Measurements from ENCODE around the gene ID2. TPM values are rescaled to one million over a fixed set of nuclear protein-coding genes. Genes with fewer than 3 reads are reported as not detected.

Gene ID2
- total and polyA plus RNA-seq, 2 of the 13 experiments (the other 11 are each of a cell fraction or from before 2014, with no cell fraction given), result 214 to 719 TPM

GRCh38 chr2:8670580-8670979 lies 11.3 kb upstream of the ID2 start (continued):
- TF ChIP-seq ZBTB40 (IDR thresholded peaks at IDR 0.05) (no peak), ZBTB40 (CRISPR knock-in tag; IDR thresholded peaks at IDR 0.05) (no peak), MTERF4 (CRISPR knock-in tag; IDR thresholded peaks at IDR 0.05) (no peak)

Data from HepG2 (cell line).